WTC11 (cell line): ENCODE measurements around the gene EN2. TPM values are rescaled to one million over a fixed set of nuclear protein-coding genes. Genes with fewer than 3 reads are reported as not detected.

Source experiments
- ATAC-seq: fragments of 200-7000 bp; cut with Tn5 transposase; 2 replicates; pipeline ENCODE4 v1.10.0; 2021; ENCODE audit warnings: mild to moderate bottlenecking, moderate library complexity
- CTCF ChIA-PET: fragments of 300-600 bp; sonication (Branson Sonifier 250); formaldehyde crosslinking; loops from one replicate; lab custom pipeline; 2021; ENCODE audit warnings: antibody characterized with exemption; lab: Charles Lee
- POLR2A ChIA-PET: fragments of 350-600 bp; sonication (Branson Sonifier 250); formaldehyde crosslinking; loops from one replicate; lab custom pipeline; 2021; ENCODE audit warnings: antibody characterized with exemption; lab: Charles Lee
- DNase-seq: peaks from one replicate; pipeline ENCODE4 v3.0.0; 2021; ENCODE audit warnings: low spot score
- H3K27ac Mint-ChIP-seq: 2 replicates; pipeline ENCODE4 v1.8.0; 2021; ENCODE audit warnings: mixed read lengths
- H3K27me3 Mint-ChIP-seq: 2 replicates; pipeline ENCODE4 v1.8.0; 2021; ENCODE audit warnings: low read depth, mild to moderate bottlenecking, moderate library complexity, mixed read lengths
- H3K36me3 Mint-ChIP-seq: 2 replicates; pipeline ENCODE4 v1.8.0; 2021; ENCODE audit warnings: mixed read lengths
- H3K4me1 Mint-ChIP-seq: 2 replicates; pipeline ENCODE4 v1.8.0; 2022; ENCODE audit warnings: mixed read lengths
- H3K4me3 Mint-ChIP-seq: 2 replicates; pipeline ENCODE4 v1.8.0; 2021; ENCODE audit warnings: mild to moderate bottlenecking, moderate library complexity, mixed read lengths
- H3K9me3 Mint-ChIP-seq: 2 replicates; pipeline ENCODE4 v1.8.0; 2021; ENCODE audit warnings: mixed read lengths
- CREM ChIP-seq: sonication (generic); formaldehyde crosslinking; IDR thresholded peaks from 2 replicates; pipeline ENCODE4 v1.8.1; 2022; ENCODE audit warnings: mild to moderate bottlenecking, missing genetic modification reagents, moderate library complexity
- CTCF ChIP-seq: fragments of 200-600 bp; IDR thresholded peaks from 2 replicates; pipeline ENCODE4 v1.8.0; 2022; ENCODE audit warnings: antibody characterized with exemption
- E2F1 ChIP-seq: sonication (generic); formaldehyde crosslinking; IDR thresholded peaks from 2 replicates; pipeline ENCODE4 v1.8.0; 2022; ENCODE audit warnings: mild to moderate bottlenecking, missing genetic modification reagents
- ETV6 ChIP-seq: sonication (generic); formaldehyde crosslinking; IDR thresholded peaks from 2 replicates; pipeline ENCODE4 v1.8.1; 2022; ENCODE audit warnings: mild to moderate bottlenecking, missing genetic modification reagents
- FOXJ3 ChIP-seq: sonication (generic); formaldehyde crosslinking; IDR thresholded peaks from 2 replicates; pipeline ENCODE4 v1.9.0; 2021; ENCODE audit warnings: missing genetic modification reagents, mild to moderate bottlenecking, borderline replicate concordance
- GRHL2 ChIP-seq: fragments of 250-450 bp; sonication (Bioruptor Pico); IDR thresholded peaks from 2 replicates; pipeline ENCODE4 v1.8.0; 2022; ENCODE audit warnings: mild to moderate bottlenecking, moderate library complexity; ENCODE audit not compliant: insufficient replicate concordance, severe bottlenecking
- RELA ChIP-seq: sonication (generic); formaldehyde crosslinking; IDR thresholded peaks from 2 replicates; pipeline ENCODE4 v1.8.1; 2022; ENCODE audit warnings: missing genetic modification reagents, mild to moderate bottlenecking, borderline replicate concordance
- SOX15 ChIP-seq: fragments of 250-450 bp; sonication (Bioruptor Pico); IDR thresholded peaks from 2 replicates; pipeline ENCODE4 v1.9.0; 2021; ENCODE audit warnings: mild to moderate bottlenecking
- TCF7 ChIP-seq: sonication (generic); formaldehyde crosslinking; IDR thresholded peaks from 2 replicates; pipeline ENCODE4 v1.8.0; 2022; ENCODE audit warnings: mild to moderate bottlenecking, low read depth, missing genetic modification reagents, moderate library complexity
- ZNF232 ChIP-seq: sonication (generic); formaldehyde crosslinking; IDR thresholded peaks from 2 replicates; pipeline ENCODE4 v1.8.0; 2022; ENCODE audit warnings: mild to moderate bottlenecking, missing genetic modification reagents
- ZNF263 ChIP-seq: sonication (generic); formaldehyde crosslinking; IDR thresholded peaks from 2 replicates; pipeline ENCODE4 v1.8.1; 2022; ENCODE audit warnings: low read depth, mild to moderate bottlenecking, moderate library complexity, missing genetic modification reagents
- ZNF317 ChIP-seq: sonication (generic); formaldehyde crosslinking; IDR thresholded peaks from 2 replicates; pipeline ENCODE4 v1.8.1; 2023; ENCODE audit warnings: low read depth, mild to moderate bottlenecking, moderate library complexity, missing genetic modification reagents, borderline replicate concordance
- ZNF416 ChIP-seq: fragments of 250-450 bp; sonication (Bioruptor Pico); IDR thresholded peaks from 2 replicates; pipeline ENCODE4 v1.9.0; 2021; ENCODE audit warnings: mild to moderate bottlenecking, inconsistent platforms
- ZNF671 ChIP-seq: fragments of 250-450 bp; sonication (Bioruptor Pico); IDR thresholded peaks from 2 replicates; pipeline ENCODE4 v1.8.0; 2021; ENCODE audit warnings: mild to moderate bottlenecking
- total RNA-seq: library from RNA; stranded (reverse); gene quantifications from 3 replicates; pipeline ENCODE4 v1.2.3, GENCODE V29; 2021
- TF ChIP-seq, protein P1 (sequence below): sonication (generic); formaldehyde crosslinking; IDR thresholded peaks from 2 replicates; pipeline ENCODE4 v1.8.1; 2022; ENCODE audit warnings: mild to moderate bottlenecking, missing genetic modification reagents, moderate library complexity, borderline replicate concordance
- TF ChIP-seq, protein P2 (sequence below): sonication (generic); formaldehyde crosslinking; IDR thresholded peaks from 2 replicates; pipeline ENCODE4 v1.8.0; 2023; ENCODE audit warnings: mild to moderate bottlenecking, missing genetic modification reagents
- TF ChIP-seq, protein P3 (sequence below): sonication (generic); formaldehyde crosslinking; IDR thresholded peaks from 2 replicates; pipeline ENCODE4 v1.8.0; 2022; ENCODE audit warnings: mild to moderate bottlenecking, missing genetic modification reagents
- TF ChIP-seq, protein P4 (sequence below): sonication (generic); formaldehyde crosslinking; conservative IDR thresholded peaks from 2 replicates; pipeline ENCODE4 v1.8.1; 2023; ENCODE audit warnings: mild to moderate bottlenecking, low read depth, missing genetic modification reagents, moderate library complexity

Gene EN2
- total RNA-seq, 1 experiment from 2014 or later: not detected

- POLR2A ChIA-PET: no interaction called here
- DNase-seq (no peak), ATAC-seq (no peak)
- Mint-ChIP-seq H3K27ac (no peak overlapping the region), H3K4me3 (no peak overlapping the region), H3K36me3 (no peaks in the 10 kb centered on the region), H3K9me3 (no peaks in the 10 kb centered on the region), H3K4me1 (peaks cover 29% of the 10 kb centered on the region), H3K27me3 (peaks cover 96% of the 10 kb centered on the region)
- no peak for TF ChIP-seq TCF7 (CRISPR knock-in tag)
- TF ChIP-seq SOX15 (CRISPR knock-in tag): no peak
- TF ChIP-seq, protein P1, sequence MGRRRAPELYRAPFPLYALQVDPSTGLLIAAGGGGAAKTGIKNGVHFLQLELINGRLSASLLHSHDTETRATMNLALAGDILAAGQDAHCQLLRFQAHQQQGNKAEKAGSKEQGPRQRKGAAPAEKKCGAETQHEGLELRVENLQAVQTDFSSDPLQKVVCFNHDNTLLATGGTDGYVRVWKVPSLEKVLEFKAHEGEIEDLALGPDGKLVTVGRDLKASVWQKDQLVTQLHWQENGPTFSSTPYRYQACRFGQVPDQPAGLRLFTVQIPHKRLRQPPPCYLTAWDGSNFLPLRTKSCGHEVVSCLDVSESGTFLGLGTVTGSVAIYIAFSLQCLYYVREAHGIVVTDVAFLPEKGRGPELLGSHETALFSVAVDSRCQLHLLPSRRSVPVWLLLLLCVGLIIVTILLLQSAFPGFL (CRISPR knock-in tag): no peak
- TF ChIP-seq FOXJ3 (CRISPR knock-in tag): no peak
- CTCF ChIA-PET: interaction anchor here (1.2 kb wide), 1 partner anchor 81 kb away, joined by 3 read pairs; no protein-coding TSS in a partner anchor
Measured at GRCh38 chr7:155460926-155461613, 3.1 kb downstream of the EN2 start.

GRCh38 chr7:155461631-155462030 is 3.7 kb downstream of the EN2 start:
- CTCF ChIA-PET: interaction anchor here (1.2 kb wide), 1 partner anchor 82 kb away, joined by 3 read pairs; no protein-coding TSS in a partner anchor
- TF ChIP-seq ZNF232 (no peak), ZNF416 (CRISPR knock-in tag) (no peak), GRHL2 (CRISPR knock-in tag) (no peak), ZNF317 (no peak), CREM (CRISPR knock-in tag) (no peak), ETV6 (CRISPR knock-in tag) (no peak), ZNF671 (CRISPR knock-in tag) (no peak), CTCF (no peak), RELA (CRISPR knock-in tag) (no peak), ZNF263 (CRISPR knock-in tag) (no peak), E2F1 (CRISPR knock-in tag) (no peak)
- TF ChIP-seq, protein P2, sequence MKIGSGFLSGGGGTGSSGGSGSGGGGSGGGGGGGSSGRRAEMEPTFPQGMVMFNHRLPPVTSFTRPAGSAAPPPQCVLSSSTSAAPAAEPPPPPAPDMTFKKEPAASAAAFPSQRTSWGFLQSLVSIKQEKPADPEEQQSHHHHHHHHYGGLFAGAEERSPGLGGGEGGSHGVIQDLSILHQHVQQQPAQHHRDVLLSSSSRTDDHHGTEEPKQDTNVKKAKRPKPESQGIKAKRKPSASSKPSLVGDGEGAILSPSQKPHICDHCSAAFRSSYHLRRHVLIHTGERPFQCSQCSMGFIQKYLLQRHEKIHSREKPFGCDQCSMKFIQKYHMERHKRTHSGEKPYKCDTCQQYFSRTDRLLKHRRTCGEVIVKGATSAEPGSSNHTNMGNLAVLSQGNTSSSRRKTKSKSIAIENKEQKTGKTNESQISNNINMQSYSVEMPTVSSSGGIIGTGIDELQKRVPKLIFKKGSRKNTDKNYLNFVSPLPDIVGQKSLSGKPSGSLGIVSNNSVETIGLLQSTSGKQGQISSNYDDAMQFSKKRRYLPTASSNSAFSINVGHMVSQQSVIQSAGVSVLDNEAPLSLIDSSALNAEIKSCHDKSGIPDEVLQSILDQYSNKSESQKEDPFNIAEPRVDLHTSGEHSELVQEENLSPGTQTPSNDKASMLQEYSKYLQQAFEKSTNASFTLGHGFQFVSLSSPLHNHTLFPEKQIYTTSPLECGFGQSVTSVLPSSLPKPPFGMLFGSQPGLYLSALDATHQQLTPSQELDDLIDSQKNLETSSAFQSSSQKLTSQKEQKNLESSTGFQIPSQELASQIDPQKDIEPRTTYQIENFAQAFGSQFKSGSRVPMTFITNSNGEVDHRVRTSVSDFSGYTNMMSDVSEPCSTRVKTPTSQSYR (CRISPR knock-in tag): no peak
- TF ChIP-seq, protein P3, sequence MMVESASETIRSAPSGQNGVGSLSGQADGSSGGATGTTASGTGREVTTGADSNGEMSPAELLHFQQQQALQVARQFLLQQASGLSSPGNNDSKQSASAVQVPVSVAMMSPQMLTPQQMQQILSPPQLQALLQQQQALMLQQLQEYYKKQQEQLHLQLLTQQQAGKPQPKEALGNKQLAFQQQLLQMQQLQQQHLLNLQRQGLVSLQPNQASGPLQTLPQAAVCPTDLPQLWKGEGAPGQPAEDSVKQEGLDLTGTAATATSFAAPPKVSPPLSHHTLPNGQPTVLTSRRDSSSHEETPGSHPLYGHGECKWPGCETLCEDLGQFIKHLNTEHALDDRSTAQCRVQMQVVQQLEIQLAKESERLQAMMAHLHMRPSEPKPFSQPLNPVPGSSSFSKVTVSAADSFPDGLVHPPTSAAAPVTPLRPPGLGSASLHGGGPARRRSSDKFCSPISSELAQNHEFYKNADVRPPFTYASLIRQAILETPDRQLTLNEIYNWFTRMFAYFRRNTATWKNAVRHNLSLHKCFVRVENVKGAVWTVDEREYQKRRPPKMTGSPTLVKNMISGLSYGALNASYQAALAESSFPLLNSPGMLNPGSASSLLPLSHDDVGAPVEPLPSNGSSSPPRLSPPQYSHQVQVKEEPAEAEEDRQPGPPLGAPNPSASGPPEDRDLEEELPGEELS (CRISPR knock-in tag): no peak
- TF ChIP-seq, protein P4, sequence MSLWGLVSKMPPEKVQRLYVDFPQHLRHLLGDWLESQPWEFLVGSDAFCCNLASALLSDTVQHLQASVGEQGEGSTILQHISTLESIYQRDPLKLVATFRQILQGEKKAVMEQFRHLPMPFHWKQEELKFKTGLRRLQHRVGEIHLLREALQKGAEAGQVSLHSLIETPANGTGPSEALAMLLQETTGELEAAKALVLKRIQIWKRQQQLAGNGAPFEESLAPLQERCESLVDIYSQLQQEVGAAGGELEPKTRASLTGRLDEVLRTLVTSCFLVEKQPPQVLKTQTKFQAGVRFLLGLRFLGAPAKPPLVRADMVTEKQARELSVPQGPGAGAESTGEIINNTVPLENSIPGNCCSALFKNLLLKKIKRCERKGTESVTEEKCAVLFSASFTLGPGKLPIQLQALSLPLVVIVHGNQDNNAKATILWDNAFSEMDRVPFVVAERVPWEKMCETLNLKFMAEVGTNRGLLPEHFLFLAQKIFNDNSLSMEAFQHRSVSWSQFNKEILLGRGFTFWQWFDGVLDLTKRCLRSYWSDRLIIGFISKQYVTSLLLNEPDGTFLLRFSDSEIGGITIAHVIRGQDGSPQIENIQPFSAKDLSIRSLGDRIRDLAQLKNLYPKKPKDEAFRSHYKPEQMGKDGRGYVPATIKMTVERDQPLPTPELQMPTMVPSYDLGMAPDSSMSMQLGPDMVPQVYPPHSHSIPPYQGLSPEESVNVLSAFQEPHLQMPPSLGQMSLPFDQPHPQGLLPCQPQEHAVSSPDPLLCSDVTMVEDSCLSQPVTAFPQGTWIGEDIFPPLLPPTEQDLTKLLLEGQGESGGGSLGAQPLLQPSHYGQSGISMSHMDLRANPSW (CRISPR knock-in tag): no peak
- TF ChIP-seq, protein P1 (CRISPR knock-in tag): no peak
- Mint-ChIP-seq H3K27ac (no peak overlapping the region), H3K27me3 (peaks cover 96% of the 10 kb centered on the region), H3K4me3 (no peak overlapping the region), H3K36me3 (no peaks in the 10 kb centered on the region), H3K4me1 (peaks cover 25% of the 10 kb centered on the region), H3K9me3 (no peaks in the 10 kb centered on the region)
- DNase-seq (no peak), ATAC-seq (no peak)
- POLR2A ChIA-PET: no interaction called here
